Spinal cord (tissue), 10 donors: ENCODE measurements around the gene HADHA. TPM values are rescaled to one million over a fixed set of nuclear protein-coding genes. Genes with fewer than 3 reads are reported as not detected.
A peak's percentile ranks its signal among the peaks of the same experiment; 100 is the strongest.

Source experiments
- DNase-seq, 6 donors: peaks; one replicate each; pipeline versions ENCODE4 v3.0.0 to v3.0.0-alpha.2; 2013 to 2015; ENCODE audit warnings: low spot score in 6 of 6, low read depth in 4 of 6
- H3K27ac ChIP-seq: one replicate; pipeline ENCODE4 v1.5.1; 2013; ENCODE audit warnings: low read depth, low read length, control low read depth
- H3K27me3 ChIP-seq: one replicate; pipeline ENCODE4 v1.6.1; 2013; ENCODE audit warnings: low read length; ENCODE audit not compliant: control insufficient read depth, insufficient read depth
- H3K36me3 ChIP-seq: one replicate; pipeline ENCODE4 v1.6.1; 2013; ENCODE audit warnings: low read length; ENCODE audit not compliant: control insufficient read depth, insufficient read depth
- H3K4me1 ChIP-seq: one replicate; pipeline ENCODE4 v1.6.1; 2013; ENCODE audit warnings: low read length; ENCODE audit not compliant: control insufficient read depth, insufficient read depth
- H3K4me3 ChIP-seq: one replicate; pipeline ENCODE4 v1.5.1; 2013; ENCODE audit warnings: low read depth, low read length, control low read depth
- H3K9me3 ChIP-seq: one replicate; pipeline ENCODE4 v1.6.1; 2013; ENCODE audit warnings: low read length; ENCODE audit not compliant: control insufficient read depth, insufficient read depth
- WGBS: methylation state at CpG from one replicate; pipeline ENCODE4 v1.1.5; 2013; ENCODE audit warnings: missing lambda C conversion rate; ENCODE audit not compliant: insufficient coverage; 5-methylcytosine and 5-hydroxymethylcytosine counted together
- polyA plus RNA-seq, 2 donors: library from polyadenylated mRNA; unstranded; fragments of 120-200 nt; gene quantifications; one replicate each; pipeline ENCODE4 v1.2.1, GENCODE V29; 2013; ENCODE audit not compliant: insufficient read length in 2 of 2
- total RNA-seq, 2 donors: library from RNA; depleted of rRNA in 1 of 2; stranded (reverse); fragments of 120-200 nt in 1 of 2; fragments of >200 nt in 1 of 2; gene quantifications; one replicate each; pipeline versions ENCODE4 v1.2.3 to v1.2.4, GENCODE V29; 2013 to 2014
- donor health status: healthy.

The HADHA gene
- total and polyA plus RNA-seq, 4 donors, result 117 to 168 (median 140) TPM

DNA sequence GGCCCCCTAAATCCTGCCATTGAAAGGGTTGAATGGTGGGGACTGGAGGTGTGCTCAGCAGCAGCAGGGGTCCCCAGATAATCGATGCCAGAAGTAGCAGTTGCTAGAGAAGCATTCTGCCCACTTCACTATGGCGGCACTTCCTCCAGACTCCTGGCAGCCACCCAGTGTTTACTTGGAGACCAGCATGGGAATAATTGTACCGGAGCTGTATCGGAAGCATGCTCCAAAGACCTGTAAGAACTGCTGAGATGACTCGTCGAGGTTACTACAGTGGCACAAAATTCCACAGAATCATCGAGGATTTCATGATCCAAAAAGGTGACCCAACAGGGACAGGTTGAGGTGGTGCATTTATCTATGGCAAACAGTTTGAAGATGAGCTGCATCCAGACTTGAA lies 82.5 kb downstream of the HADHA start:
- no peak for DNase-seq
- no peaks in the 10 kb centered on the region for H3K4me1 ChIP-seq
- WGBS, result 80% methylated on average over 7 of the region's 7 CpGs
- no peaks in the 10 kb centered on the region for H3K36me3 ChIP-seq
- H3K27ac ChIP-seq, result no peak overlapping the region
- no peaks in the 10 kb centered on the region for H3K9me3 ChIP-seq
- H3K4me3 ChIP-seq, result no peak overlapping the region
- no peaks in the 10 kb centered on the region for H3K27me3 ChIP-seq

DNA sequence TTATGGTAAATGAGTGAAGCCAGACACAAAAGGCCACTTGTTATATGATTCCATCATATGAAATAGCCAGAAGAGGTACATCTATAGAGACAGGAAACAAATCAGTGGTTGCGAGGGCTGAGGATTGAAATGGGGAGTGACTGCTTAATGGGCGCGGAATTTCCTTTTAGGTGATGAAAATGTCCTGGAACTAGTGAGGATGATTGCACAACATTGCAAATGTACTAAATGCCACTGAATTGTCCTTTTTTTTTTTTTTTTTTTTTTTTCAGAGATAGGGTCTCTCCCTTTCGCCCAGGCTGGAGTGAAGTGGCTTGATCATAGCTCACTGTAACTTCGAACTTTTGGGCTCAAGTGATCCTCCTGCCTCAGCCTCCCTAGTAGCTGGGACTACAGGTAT lies 86.9 kb downstream of the HADHA start:
- no peak overlapping the region for H3K27ac ChIP-seq
- no peak for DNase-seq
- WGBS, result no CpG with 5 or more reads among the region's 5 CpGs

DNA sequence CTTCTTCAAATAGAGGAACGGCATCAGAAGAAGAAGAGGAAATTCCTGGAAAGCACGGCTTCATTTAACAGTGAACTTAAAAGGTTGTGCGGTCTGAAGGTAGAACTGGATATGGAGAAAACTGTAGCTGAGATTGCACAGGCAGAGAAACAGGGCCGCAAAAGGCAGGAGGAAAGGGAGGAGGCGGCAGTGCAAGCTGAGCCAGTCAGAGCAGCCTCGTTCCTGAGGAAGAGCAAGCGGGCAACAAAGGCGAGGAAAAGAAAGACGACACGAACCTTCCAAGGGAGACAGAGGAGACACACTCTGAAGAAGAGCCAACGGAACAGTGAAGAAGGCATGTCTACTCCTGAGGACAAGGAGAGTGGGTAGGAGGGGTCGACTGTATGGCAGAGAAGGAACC lies 94.2 kb downstream of the HADHA start:
- Histone ChIP-seq H3K36me3 (no peaks in the 10 kb centered on the region), H3K4me3 (no peak overlapping the region), H3K27me3 (no peaks in the 10 kb centered on the region), H3K4me1 (no peaks in the 10 kb centered on the region), H3K9me3 (no peaks in the 10 kb centered on the region), H3K27ac (no peak overlapping the region)
- DNase-seq, result no peak
- 82% methylated on average over 11 of the region's 12 CpGs for WGBS

More for the DNA sequence above, 86.9 kb downstream of the HADHA start:
- Histone ChIP-seq H3K4me1 (no peaks in the 10 kb centered on the region), H3K27me3 (no peaks in the 10 kb centered on the region), H3K9me3 (no peaks in the 10 kb centered on the region), H3K36me3 (no peaks in the 10 kb centered on the region), H3K4me3 (no peak overlapping the region)

DNA sequence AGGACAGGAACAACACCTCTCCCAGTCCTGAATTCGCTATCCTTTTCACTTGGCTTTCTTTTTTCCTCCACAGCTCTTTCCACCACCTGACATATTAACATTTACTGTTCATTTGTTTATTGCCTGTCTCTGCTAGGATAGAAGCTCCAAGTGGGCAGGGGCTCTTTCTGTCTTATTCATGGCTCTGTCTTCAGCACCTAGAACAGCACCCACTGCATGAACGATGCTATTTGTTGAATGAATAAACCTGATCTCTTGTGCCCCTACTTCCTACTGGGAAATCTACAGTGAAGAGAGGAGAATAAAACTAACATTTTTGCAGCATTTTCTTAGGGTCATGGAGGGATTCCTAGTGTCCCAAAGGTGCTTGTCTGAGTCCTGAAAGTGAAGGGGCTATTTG lies 95.9 kb downstream of the HADHA start:
- no peaks in the 10 kb centered on the region for H3K9me3 ChIP-seq
- H3K27me3 ChIP-seq, result no peaks in the 10 kb centered on the region
- no peak overlapping the region for H3K27ac ChIP-seq
- no peak for DNase-seq
- H3K36me3 ChIP-seq, result no peaks in the 10 kb centered on the region
- 75% methylated on average over 1 of the region's 2 CpGs for WGBS
- H3K4me3 ChIP-seq, result no peak overlapping the region
- H3K4me1 ChIP-seq, result no peaks in the 10 kb centered on the region

DNA sequence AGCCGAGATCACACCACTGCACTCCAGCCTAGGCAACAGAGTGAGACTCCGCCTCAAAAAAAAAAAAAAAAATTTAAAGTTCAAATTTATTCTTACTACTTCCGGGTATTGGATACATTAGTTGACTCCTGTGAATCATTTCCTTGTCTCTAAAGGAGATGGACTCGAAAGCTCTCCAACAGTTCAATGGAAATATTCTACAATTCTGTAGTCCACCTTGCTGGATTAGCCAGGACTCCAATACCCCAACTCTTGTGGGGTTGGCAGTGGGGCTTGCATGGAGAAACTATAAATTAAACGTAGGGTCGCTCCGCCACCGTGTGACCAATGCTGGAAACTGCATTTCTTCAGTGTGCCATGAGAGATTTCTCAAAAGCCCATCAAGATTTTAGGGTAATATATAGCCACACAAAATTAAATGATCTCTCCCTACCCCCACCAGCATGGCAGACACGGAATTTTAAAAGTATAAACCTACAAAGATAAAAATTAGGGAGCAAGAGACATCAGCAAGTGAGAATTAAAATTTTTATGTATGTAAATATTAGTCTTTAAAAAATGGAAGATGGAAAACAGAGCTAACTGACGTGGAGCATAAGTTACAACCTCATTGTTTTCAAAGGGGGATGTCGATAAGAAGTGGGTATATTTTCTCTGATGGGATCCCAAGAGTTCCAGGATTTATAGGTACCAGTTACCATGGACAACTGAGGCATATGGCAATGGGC lies 99.3 kb downstream of the HADHA start:
- WGBS, result no CpG with 5 or more reads among the region's 11 CpGs
- peak; percentile 31 to 90 (median 48) for DNase-seq
- H3K9me3 ChIP-seq, result no peaks in the 10 kb centered on the region

DNA sequence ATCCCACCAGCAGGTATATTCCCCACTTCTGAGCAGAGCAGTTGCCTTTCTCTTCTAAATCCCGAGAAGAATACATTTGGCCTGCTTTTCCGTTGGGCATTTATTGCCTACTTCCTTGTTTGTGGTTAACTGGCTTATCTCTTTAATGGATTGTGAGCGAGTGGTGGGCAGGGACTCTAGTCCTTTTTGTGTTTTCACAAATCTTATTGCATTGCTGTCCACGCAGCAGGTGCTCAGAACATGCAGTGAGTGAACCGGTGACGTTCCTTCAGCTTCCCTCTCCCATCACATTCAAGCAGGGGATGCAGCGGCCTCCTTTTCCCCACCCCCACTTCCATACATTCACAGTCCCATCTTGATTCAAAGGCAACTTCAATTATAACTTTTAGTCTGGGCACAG lies 100.4 kb downstream of the HADHA start:
- WGBS, result 78% methylated on average over 5 of the region's 7 CpGs
- no peak for DNase-seq
- Histone ChIP-seq H3K4me3 (no peak overlapping the region), H3K27ac (no peak overlapping the region), H3K9me3 (no peaks in the 10 kb centered on the region), H3K27me3 (no peaks in the 10 kb centered on the region), H3K4me1 (no peaks in the 10 kb centered on the region), H3K36me3 (peaks cover 6% of the 10 kb centered on the region)

More for the DNA sequence above, 99.3 kb downstream of the HADHA start:
- Histone ChIP-seq H3K27ac (no peak overlapping the region), H3K4me3 (no peak overlapping the region), H3K4me1 (no peaks in the 10 kb centered on the region), H3K36me3 (peaks cover 6% of the 10 kb centered on the region), H3K27me3 (no peaks in the 10 kb centered on the region)

DNA sequence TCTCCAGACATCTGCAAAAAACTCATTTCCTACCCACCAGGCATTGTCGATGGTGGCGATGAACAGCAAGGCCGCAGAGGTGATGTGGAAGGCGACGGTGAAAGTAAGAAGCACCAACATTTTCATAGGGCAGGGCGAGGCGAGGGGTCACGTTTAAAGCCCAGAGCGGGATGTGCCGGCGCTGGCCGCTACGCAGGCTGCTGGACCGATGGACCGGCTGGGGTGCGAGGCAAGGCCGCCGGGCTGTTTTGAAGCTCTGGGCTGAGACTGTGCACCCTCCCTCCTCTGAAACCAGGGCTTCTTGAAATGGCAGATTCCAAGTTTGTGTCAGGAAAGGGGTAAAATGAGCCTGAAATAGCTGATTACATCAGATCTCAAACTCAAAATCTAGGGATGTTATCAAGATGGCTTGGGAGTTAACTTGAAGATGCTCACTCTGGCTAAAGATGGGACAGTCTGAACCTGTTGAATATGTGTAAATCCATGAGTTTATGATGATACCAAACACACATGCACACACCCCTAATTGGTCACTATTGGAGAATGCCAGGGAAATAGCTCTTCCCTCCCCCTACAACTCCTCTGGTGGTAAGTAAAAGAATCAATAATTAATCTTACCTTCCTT lies 103.2 kb downstream of the HADHA start:
- no peak overlapping the region for H3K4me3 ChIP-seq
- WGBS, result 88% methylated on average over 14 of the region's 18 CpGs
- H3K4me1 ChIP-seq, result no peaks in the 10 kb centered on the region
- DNase-seq, result no peak
- H3K36me3 ChIP-seq, result peaks cover 6% of the 10 kb centered on the region
- H3K9me3 ChIP-seq, result no peaks in the 10 kb centered on the region
- H3K27ac ChIP-seq, result no peak overlapping the region
- H3K27me3 ChIP-seq, result no peaks in the 10 kb centered on the region

Other genes with a start within 250 kb of the HADHA start
- 100 to 1,000 TPM in 1 of 2 donors, 10 to 100 TPM in 1; 80.8 to 120 TPM for gene RAB10, start 210.5 kb downstream of the HADHA start, total RNA-seq
- 100 to 1,000 TPM; 146 to 194 TPM for gene RAB10, start 210.5 kb downstream of the HADHA start, polyA plus RNA-seq
- gene GAREM2, start 71.5 kb downstream of the HADHA start, total RNA-seq, result 10 to 100 TPM in 1 of 2 donors, 1 to 10 TPM in 1; 8.7 to 11.0 TPM
- gene GAREM2, start 71.5 kb downstream of the HADHA start, polyA plus RNA-seq, result 10 to 100 TPM; 46.6 to 63.2 TPM
- gene HADHB, start 307 bp upstream of the HADHA start, total RNA-seq, result 100 to 1,000 TPM in 1 of 2 donors, 10 to 100 TPM in 1; 81.7 to 106 TPM
- 10 to 100 TPM; 87.0 to 92.5 TPM for gene HADHB, start 307 bp upstream of the HADHA start, polyA plus RNA-seq
- 10 to 100 TPM; 20.4 to 69.1 TPM for gene SELENOI, start 101.5 kb upstream of the HADHA start, total RNA-seq
- gene SELENOI, start 101.5 kb upstream of the HADHA start, polyA plus RNA-seq, result 10 to 100 TPM; 20.1 to 28.2 TPM
- gene ADGRF3, start 102.2 kb upstream of the HADHA start, total RNA-seq, result under 1 TPM; 0.10 to 0.11 TPM
- gene ADGRF3, start 102.2 kb upstream of the HADHA start, polyA plus RNA-seq, result under 1 TPM; 0.59 to 0.72 TPM
- 10 to 100 TPM in 1 of 2 donors, 1 to 10 TPM in 1; 4.6 to 11.3 TPM for gene DRC1, start 157.3 kb upstream of the HADHA start, total RNA-seq
- 1 to 10 TPM; 5.0 to 6.9 TPM for gene DRC1, start 157.3 kb upstream of the HADHA start, polyA plus RNA-seq
- 1 to 10 TPM; 1.6 to 5.3 TPM for gene OTOF, start 233.5 kb upstream of the HADHA start, total RNA-seq
- 1 to 10 TPM; 5.7 to 6.6 TPM for gene OTOF, start 233.5 kb upstream of the HADHA start, polyA plus RNA-seq